ENCODE data around the gene DCP2.

The DCP2 gene

DNA sequence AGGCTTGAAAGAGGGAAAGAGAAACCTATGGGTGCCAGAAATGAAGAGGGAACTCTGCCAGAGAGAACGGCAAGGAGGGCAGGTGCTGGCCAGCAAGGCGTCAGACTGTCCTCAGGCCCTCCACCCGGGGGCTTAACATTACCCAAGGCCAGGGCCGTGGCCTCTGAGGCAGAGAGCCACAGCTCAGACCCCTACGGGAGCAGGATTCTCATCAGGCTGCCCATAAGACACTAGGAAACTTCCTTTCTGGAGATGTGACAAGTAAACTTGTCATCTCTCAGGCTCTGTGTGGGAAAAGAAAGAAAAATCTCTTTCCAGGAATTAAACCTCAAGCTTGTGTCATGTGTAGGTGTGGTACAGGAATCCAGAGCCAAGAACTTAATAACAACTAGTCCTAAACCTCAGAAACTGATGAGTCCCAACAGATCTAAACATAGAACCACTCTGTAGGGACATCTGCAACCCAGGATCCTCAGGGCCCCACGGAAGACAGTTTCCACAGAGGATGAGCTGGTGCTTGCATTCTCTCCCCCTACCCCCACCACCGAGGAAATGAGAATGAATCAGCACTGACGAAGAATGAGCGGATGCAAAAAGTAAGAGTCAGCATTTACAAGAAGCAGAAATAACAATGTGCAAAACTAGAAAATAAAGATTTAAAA lies 74.3 kb downstream of the DCP2 start:
- no peak for DNase-seq

DNA sequence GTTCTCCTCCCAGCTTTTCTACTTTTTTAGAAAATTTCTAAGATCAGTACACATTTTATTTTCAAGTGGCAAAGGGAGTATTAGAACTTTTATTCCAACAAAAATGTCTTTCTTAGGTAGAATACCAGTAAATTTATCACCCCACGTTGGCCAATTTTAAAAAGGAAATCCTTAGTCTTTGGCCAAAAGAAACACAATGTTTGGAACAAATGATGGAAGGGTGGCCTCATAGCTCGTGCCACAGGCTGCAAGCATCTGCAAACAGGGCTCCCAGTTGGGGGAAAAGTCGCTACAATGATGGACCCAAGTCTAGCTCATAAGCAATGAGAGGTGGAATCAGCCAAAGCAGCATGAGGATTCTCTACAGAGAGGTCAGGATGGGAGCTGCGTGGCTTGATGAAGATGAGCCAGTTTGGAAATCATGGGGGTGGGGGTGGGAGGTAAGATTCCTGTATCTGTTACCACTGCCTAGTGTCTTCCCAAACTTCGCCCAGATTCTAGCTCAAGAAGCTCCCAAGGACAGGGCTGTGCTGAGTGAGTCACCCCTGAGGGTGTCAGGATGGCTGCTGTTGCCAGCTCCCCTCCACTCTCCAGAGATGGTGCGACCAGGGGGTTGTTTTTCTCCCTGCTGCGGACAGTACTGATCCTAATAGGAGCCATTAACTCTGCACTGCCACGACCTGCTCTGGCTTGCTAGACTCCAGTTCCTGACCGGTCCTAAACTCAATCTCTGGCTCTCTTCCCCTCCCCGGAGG lies 75.6 kb downstream of the DCP2 start:
- no peak for DNase-seq

DNA sequence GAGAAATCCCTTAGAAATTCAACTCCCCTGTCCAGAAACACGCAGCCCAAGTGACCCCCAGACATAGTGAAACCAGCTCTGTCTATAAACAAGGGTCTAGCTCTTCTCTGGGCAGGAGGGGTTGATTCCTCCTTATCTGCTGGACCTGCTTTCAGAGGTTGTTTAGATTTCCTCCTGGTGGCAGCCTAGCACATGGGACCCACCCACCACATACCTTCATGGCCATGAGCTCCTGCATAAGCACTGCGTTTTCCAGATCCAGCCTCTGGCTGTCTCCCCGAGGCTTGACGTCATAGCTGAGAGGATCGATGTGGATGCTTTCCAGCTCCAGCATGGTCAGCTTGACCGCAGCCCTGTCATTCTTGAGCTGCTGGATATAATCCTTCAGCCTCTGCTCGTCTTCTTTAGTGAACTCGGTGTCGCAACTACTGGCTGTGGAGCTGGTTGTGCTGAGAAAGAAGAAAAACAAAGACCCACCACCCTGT lies 77.0 kb downstream of the DCP2 start:
- DNase-seq, result no peak

DNA sequence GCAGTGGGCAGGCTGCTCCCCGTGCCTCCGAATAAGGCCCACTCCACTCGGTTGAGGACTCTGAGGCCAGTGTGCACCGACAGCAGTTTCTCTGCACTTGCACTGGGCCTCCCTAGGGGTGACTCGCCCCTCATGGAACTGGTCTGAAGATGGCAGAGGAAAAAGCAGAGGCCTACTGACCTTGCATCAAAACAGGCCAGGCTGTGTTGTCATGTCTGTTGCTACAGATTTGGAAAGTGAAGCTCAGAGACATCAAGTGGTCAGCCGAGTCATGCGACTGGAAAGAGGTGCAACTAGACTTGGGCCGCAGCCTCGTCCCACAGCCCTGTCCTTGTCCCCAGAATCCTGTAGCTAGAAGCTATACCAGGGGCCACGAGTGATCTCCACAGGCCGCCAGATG lies 78.3 kb downstream of the DCP2 start:
- DNase-seq, result no peak

DNA sequence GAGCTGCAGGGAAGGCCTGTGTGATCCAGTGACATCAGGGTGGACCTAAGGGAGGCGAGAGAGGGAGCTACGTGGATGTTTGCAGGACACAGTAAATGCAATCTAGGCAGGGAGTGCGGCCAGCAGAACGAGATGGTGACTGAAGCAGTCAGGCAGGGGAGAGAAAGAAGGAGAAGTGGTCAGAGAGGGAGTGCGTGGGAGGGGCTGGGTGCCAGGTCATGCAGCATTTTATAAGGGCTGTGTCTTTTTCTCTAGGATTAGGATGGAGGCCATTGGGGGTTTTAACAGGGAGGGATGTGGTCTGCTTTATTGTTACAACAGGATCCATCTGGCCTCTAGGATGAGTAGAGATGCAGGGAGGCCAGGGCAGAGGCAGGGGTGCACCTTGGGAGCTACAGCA lies 80.4 kb downstream of the DCP2 start:
- DNase-seq, result no peak

DNA sequence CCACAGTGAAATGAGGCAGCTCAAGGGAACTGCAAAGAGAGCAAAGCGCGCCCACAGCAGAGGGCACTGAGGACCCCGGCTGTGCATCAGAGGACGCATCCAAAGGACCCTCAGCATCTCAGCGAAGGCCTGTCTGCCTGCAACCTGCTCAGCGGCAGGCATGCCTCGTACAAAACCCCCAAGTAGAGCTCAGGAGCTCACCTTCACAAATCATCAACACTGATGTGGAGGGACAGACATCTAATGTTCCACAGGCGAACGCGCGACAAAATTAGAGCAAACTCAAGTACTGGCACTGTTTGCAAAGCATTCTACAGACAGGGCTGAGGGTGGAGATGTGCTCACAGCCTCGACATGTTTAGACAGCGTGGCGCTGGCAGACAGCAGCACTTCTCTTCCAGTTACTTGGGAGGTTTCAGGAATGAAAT lies 81.0 kb downstream of the DCP2 start:
- no peak for DNase-seq

DNA sequence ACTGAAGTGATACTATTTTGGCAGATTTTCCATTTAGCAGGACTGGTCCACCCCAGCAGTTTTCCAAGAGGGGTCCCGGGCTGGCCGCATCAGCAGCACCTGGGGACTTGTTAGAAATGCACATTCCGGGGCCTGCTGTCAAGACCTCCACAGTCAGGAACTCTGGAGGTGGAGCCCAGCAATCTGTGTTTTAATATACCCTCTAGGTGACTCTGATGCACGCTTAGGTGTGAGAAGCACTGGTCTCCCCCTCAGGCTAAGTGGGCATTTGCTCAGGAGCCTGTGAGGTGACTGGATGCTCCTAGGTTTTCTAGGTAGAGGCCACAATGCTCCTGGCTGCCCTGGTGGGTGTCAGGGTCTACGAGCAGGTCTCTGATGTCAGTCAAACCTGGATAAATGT lies 81.7 kb downstream of the DCP2 start:
- no peak for DNase-seq

DNA sequence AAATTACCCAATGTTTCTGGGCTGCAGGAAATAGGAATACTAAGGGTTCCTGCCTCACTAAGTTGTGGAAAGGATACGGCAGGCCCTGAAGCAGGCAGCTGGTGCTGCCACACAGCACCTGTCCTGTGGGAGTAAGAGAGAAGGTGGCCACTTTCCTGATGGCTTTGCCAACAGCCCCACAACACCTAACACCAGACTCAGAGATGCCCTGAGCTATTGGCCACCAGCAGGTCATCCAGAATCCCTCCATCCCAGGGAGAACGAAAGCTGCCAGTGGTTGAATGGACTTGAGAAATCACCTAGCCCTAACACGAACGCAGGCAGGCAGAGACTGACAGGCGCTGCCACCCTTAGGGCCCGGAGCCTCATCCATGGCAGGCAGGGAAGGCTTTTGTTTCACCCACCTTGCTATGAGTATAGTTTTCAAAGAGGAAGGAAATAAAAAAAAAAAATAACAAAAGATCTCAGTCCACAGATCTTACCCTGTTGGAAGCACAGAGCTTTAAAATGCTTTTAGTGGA lies 82.2 kb downstream of the DCP2 start:
- no peak for DNase-seq

DNA sequence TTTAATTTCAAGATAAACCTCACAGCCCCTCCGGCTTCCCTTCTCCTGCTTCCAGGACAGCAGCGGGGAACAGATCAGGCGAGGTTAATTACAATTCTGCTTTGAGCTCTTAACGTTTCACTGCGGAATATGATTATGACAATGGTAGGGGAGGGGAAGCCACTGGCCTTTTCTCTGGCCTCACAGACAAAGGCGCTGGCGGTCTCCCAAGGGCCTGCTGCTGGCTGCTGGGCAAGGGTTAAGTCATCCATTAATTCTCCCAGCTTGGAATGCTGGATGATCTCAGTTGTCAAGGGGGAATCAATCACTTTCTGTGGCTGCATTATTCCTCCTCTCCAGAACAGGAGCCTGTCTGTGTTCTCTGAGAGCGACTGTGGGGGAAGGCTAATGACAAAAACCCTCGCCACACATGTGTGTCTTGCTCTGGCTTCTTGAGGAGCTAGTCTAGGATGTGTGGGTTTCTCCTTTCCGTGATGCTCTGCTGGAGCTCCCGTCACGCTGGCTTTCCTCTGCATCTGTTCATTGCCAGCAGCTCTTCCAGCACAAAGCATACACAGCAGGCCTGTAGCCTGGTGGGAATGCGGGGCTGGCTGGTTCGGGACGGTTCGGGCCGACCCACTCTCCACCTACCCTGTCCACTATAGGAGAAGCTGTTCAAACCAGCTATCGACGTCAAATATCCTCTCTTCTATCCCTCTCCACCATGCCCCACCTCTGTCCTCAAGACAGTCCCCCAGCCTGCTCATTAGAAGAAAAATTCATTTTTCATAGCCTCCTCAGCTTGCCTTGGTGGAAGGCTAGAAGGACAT lies 82.8 kb downstream of the DCP2 start:
- no peak for DNase-seq

DNA sequence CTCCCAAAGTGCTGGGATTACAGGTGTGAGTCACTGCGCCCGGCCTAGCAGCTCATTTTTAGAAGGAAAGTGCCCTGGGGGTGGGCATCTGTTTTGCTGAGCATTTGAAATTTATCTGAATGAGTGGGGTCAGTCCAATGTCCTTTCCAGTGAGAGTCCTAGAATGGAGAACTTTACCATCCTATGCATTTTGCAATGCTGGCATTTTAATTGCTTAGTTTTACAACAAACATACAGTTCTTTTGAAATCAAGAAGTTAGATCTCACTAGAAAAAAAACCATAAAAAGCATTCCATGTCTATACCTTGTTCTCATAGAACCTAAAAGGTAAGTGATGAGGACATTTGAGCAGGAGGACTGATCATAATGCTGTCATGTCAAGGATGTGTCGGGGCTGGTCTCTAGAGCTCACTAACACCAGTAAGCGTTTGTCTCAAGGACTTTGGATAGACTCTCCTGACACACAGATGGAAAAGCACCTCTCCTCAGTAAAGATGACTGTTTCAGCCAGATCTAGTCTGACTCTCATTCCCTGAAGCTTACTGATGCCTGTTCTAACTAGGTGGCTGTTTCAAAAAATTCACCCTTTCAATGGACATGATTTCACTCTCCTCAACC lies 83.9 kb downstream of the DCP2 start:
- DNase-seq, result no peak

DNA sequence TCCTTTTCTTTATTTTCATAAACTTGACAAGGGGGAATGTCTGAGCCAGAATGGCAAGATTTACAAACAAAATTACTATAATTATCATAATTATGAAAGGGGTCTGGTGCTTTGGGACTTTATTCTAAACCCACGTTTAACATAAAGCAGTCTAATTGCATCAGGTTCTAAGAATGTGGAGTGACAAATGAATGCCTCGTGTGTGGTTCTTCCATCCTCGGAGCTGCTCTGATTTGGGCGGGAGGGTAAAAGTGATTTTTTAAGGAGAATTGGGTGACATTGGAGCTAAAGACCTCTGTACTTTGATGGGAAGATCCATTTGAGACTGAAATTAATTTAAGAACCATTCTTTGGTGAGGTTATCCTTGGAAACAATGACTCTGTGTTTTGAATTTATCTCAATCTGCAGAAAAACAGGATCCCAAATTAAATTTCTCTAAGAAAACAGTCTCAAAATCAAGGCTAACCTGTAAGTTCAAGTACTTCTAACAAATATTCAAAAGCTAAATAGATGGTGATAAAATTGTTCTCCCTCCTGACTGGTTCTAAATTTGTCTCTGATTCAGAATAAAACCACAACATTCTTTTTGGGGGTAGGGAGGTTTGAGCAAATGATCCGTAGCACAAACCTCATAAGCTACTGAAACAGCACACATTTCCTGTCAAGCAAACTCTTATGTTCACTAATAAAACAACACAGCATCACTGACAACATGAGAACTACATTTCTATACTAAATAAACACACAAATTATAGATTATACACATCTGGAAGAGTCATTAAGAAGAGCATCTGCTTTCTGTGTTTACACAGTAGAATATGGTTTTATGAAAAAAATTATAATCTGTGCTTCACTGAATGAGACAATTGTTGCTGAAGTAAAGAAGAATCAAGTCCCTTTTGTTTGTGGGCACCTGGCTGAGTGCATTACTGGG lies 85.5 kb downstream of the DCP2 start:
- DNase-seq, result no peak

DNA sequence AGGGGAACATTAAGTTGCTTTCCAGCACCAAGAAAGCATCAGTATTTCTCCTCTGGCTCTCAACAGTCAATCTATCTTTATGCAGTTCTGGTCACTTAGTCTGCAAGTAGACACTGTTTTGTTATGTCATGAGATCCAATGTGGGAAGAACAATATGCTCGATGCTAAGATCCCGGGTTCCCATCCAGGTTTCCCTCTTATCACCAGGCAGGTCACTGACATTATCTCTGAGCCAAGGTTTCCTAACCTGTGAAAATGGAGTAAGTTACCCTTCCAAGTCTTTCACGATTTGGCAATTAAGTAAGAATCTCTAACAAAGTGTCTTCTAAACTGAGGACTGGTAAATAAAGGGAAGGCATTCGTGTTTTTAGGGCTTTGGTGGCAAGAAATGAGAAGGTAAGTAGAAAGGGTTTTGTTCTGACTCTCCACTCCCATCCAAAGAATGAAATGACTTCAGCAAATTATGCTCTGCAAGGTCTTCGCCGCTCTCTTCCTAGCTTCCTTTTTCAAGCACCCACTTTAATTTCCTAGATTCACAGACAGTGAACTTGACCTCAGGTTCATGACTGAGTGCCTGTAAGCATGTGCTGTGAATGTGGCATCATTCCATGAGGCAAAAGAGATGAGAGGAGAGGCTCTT lies 86.4 kb downstream of the DCP2 start:
- DNase-seq, result no peak

DNA sequence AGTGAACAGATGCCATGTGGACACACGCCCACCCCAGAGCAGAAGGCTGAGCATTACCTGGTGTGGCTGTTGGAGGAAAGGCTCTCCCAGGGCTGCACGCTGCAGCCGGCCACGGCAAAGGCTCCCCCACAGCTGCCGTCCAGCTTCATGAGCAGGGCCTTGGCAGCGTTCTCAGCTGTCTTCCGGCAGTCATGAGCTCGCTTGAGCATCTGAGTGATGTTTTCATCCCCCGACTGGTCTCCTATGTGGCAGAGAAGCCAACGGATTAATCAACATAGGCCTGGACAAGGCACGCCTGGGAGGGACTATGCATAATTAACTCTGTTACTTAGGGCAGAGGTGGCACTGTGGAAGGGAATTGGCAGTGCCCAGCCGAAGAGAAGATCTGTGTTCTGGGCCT lies 87.3 kb downstream of the DCP2 start:
- DNase-seq, result no peak

DNA sequence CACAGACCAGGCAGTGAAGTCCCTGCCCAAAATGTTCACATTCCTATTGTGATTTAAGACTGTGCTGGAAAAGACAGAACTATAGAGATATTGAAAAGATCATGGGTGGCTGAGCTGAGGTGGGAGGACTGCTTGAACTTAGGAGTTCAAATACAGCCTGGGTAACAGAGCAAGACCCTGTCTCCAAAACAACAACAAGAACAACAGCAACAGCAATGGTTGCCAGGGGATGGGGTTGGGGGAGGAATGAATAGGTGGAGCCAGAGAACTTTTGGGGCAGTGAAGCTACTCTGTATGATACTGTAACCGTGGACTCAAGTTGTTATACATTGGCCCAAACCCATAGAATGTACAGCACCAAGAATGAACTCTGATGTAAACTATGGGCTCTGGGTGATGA lies 88.2 kb downstream of the DCP2 start:
- no peak for DNase-seq

DNA sequence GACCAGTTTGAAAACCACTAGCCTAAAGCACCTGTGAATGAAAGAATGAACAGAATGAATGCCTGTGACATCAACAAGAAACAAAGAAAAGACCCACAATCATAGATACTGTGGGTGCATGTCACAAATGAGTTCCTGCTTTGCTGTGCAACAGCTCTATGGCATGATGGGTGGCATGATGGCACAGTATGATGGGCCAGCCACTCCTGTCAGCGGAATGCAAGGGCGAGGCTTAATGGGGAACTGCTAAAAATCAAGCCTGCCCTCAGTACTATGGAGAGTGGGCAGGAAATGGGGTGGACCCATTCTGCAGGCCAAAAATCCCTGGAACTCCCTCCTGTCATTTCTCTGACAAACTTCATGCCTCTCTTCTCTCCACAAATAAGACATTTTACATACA lies 89.0 kb downstream of the DCP2 start:
- DNase-seq, result no peak

DNA sequence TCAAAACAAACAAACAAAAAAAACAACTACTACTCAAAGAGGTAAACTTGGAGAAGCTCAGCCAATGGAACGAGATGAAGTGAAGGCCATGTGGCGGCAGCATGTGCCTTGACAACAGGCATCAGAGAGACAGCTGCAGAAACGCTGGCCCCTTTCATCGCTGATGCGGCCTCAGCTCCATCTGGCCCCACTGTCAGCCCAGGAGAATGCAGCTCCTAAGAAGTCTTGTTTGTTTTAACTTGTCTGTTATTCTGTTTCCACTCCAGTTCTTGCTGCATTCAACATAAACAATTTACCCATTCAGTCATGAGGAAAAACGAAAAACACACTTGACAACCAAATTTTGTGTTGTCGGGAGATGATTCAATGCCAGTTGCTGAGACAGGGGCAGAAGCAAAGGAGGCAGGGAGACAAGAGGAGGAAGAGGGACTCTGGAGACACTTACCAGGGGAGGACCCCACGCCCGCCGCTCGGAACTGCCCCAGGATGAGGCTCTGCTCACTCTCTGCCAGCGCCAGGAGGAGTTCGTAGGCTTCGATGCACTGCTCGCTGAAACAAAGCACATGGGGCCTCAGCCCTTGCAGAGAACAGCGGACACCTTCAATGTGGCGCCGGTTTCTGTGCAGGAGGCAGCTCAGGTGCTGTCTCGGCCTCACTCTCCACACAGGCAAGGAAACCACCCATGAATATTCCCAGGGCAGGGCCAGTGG lies 91.2 kb downstream of the DCP2 start:
- DNase-seq, result no peak

DNA sequence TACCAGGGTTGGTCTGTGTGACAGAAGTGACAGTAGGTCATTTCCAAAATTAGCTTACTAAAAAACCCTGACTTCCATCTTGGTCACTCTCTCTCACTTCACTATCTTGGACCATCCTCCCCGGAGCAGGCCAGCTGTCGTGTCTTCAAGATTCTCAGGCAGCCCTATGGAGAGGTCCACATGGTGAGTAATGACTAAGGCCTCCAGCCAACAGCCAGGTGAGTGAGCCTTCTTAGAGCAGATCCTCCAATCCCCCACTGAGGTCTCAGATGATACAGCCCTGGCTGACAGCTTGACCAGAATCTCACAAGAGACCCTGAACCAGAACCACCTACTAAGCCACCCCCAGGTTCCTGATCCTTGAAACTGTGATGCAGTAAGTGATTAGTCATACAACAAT lies 92.0 kb downstream of the DCP2 start:
- DNase-seq, result no peak

Measured in hematopoietic multipotent progenitor cell treated with erythropoietin and hydrocortisone succinate and interleukin-3 and kit ligand, for 8 days (in vitro differentiated cells).